Smooth muscle cell (in vitro differentiated cells): ENCODE data around the gene IGHMBP2. TPM values are rescaled to one million over a fixed set of nuclear protein-coding genes. Genes with fewer than 3 reads are reported as not detected.

Source experiments
- DNase-seq: peaks from one replicate; lab custom pipeline; 2025; ENCODE audit not compliant: unreplicated experiment; lab: John Stamatoyannopoulos, UW
- H2AFZ ChIP-seq: fragments of 200-600 bp; sonication (generic); 2 replicates; pipeline ENCODE4 v1.6.0; 2016; ENCODE audit warnings: antibody characterized with exemption, low read depth, mild to moderate bottlenecking
- H3F3A ChIP-seq: fragments of 200-600 bp; sonication (generic); 2 replicates; pipeline ENCODE4 v1.6.0; 2017; ENCODE audit warnings: antibody characterized with exemption, low read depth
- H3K27ac ChIP-seq: fragments of 200-600 bp; sonication (generic); 2 replicates; pipeline ENCODE4 v1.5.1; 2016; ENCODE audit warnings: low read depth, mild to moderate bottlenecking
- H3K27me3 ChIP-seq: fragments of 200-600 bp; sonication (generic); 2 replicates; pipeline ENCODE4 v1.6.1; 2016; ENCODE audit warnings: low read depth, mild to moderate bottlenecking
- H3K36me3 ChIP-seq: fragments of 200-600 bp; sonication (generic); 2 replicates; pipeline ENCODE4 v1.5.1; 2016; ENCODE audit warnings: low read depth
- H3K4me1 ChIP-seq: fragments of 200-600 bp; sonication (generic); 2 replicates; pipeline ENCODE4 v1.5.1; 2016; ENCODE audit warnings: low read depth
- H3K4me2 ChIP-seq: fragments of 200-600 bp; sonication (generic); 2 replicates; pipeline ENCODE4 v1.6.0; 2016; ENCODE audit warnings: mild to moderate bottlenecking
- H3K4me3 ChIP-seq: fragments of 200-600 bp; sonication (generic); 2 replicates; pipeline ENCODE4 v1.5.1; 2016; ENCODE audit warnings: mild to moderate bottlenecking
- H3K79me2 ChIP-seq: fragments of 200-600 bp; sonication (generic); 2 replicates; pipeline ENCODE4 v1.6.0; 2016; ENCODE audit warnings: low read depth, mild to moderate bottlenecking
- H3K9ac ChIP-seq: fragments of 200-600 bp; sonication (generic); 2 replicates; pipeline ENCODE4 v1.6.0; 2016; ENCODE audit warnings: low read depth
- H3K9me3 ChIP-seq: fragments of 200-600 bp; sonication (generic); replicated peaks from 2 replicates; pipeline ENCODE4 v1.5.1; 2016; ENCODE audit warnings: low read depth
- H4K20me1 ChIP-seq: fragments of 200-600 bp; sonication (generic); 2 replicates; pipeline ENCODE4 v1.6.0; 2016; ENCODE audit warnings: low read depth
- CTCF ChIP-seq: fragments of 200-600 bp; sonication (generic); IDR thresholded peaks from 2 replicates; pipeline ENCODE4 v1.5.1; 2017; ENCODE audit warnings: borderline replicate concordance, mild to moderate bottlenecking, antibody characterized with exemption; ENCODE audit not compliant: insufficient read depth, poor library complexity, severe bottlenecking
- WGBS: methylation state at CpG from one replicate; pipeline ENCODE4 v1.1.7; 2016; ENCODE audit warnings: low lambda C conversion rate; 5-methylcytosine and 5-hydroxymethylcytosine counted together
- polyA plus RNA-seq: library from polyadenylated mRNA; unstranded; fragments of >200 nt; fragmentation: Nextera tagmentation; extraction: Ambion mirVana; gene quantifications from 2 replicates; pipeline ENCODE4 v1.2.1, GENCODE V29; 2016
- total RNA-seq: library from RNA; depleted of rRNA; stranded (reverse); fragments of >200 nt; gene quantifications from 2 replicates; pipeline ENCODE4 v1.2.3, GENCODE V29; 2014

Gene IGHMBP2
- total and polyA plus RNA-seq, 2 experiments from 2014 or later, result 12.1 to 13.3 TPM

- Histone ChIP-seq H2AFZ (no peak overlapping the region), H3K27me3 (no peaks in the 10 kb centered on the region), H3K4me1 (no peaks in the 10 kb centered on the region), H4K20me1 (no peaks in the 10 kb centered on the region), H3K9me3 (no peaks in the 10 kb centered on the region), H3K4me3 (no peak overlapping the region), H3K9ac (no peak overlapping the region), H3K4me2 (no peak overlapping the region), H3K27ac (no peak overlapping the region), H3K36me3 (no peaks in the 10 kb centered on the region), H3K79me2 (no peaks in the 10 kb centered on the region), H3F3A (no peaks in the 10 kb centered on the region)
- no peak for DNase-seq
- no peak for TF ChIP-seq CTCF
- 88% methylated on average over 15 of the region's 15 CpGs for WGBS
Observed at GRCh38 chr11:68978931-68979594, 75.4 kb downstream of the IGHMBP2 start.

GRCh38 chr11:68979931-68980775, 76.5 kb downstream of the IGHMBP2 start:
- Histone ChIP-seq H3F3A (no peaks in the 10 kb centered on the region), H3K4me2 (no peak overlapping the region), H2AFZ (no peak overlapping the region), H3K9me3 (no peaks in the 10 kb centered on the region), H4K20me1 (no peaks in the 10 kb centered on the region), H3K27me3 (no peaks in the 10 kb centered on the region), H3K4me1 (no peaks in the 10 kb centered on the region), H3K9ac (no peak overlapping the region), H3K79me2 (no peaks in the 10 kb centered on the region), H3K27ac (no peak overlapping the region), H3K4me3 (no peak overlapping the region), H3K36me3 (no peaks in the 10 kb centered on the region)
- 90% methylated on average over 33 of the region's 33 CpGs for WGBS
- no peak for DNase-seq
- no peak for TF ChIP-seq CTCF

GRCh38 chr11:68980776-68981065, 77.0 kb downstream of the IGHMBP2 start, which contains the start of gene MRGPRD:
Gene MRGPRD (minus strand): TSS chr11:68980986. CDS start chr11:68980986, 0 bp downstream.
- Histone ChIP-seq H2AFZ (no peak within 1 kb of the TSS), H3F3A (no peaks in the 10 kb centered on the region), H3K27me3 (no peaks in the 10 kb centered on the region), H3K4me2 (no peak within 1 kb of the TSS), H3K27ac (no peak within 1 kb of the TSS), H3K4me1 (no peaks in the 10 kb centered on the region), H3K79me2 (no peaks in the 10 kb centered on the region), H3K9me3 (no peaks in the 10 kb centered on the region), H3K9ac (no peak within 1 kb of the TSS), H4K20me1 (no peaks in the 10 kb centered on the region), H3K36me3 (no peaks in the 10 kb centered on the region), H3K4me3 (no peak within 1 kb of the TSS)
- WGBS, result 82% methylated on average over 8 of the region's 8 CpGs
- DNase-seq, result no peak
- no peak for TF ChIP-seq CTCF
